Measurements from ENCODE around the gene MT1H.
"Not testable (repeated sequence)": the region's sequence is repeated elsewhere in the genome, so short reads cannot be mapped to it uniquely, and the experiment has no call there.

MT1H gene

DNA sequence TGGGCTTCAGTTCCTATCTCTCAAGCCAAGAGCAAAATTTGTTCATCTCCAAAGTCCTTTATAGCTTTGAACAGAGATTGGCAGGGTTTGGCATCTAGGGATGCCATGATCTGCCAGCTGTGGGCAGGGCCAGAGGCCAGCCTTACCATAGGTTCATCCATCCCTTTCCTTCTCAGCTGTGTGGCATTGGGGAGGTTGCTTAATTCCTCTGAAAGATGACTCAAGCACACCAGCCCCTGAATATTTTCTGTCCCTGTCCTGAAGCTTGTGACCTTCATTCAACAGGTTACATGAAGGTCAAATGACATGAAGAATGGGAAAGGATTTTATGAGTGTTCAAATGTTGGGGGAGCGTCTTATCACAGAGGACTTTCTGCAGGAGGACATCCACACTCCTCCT, 5.1 kb upstream of the MT1H start:
- no peak for DNase-seq (ENCODE audit: low read depth in 4 of 4, low spot score in 1 of 4)

DNA sequence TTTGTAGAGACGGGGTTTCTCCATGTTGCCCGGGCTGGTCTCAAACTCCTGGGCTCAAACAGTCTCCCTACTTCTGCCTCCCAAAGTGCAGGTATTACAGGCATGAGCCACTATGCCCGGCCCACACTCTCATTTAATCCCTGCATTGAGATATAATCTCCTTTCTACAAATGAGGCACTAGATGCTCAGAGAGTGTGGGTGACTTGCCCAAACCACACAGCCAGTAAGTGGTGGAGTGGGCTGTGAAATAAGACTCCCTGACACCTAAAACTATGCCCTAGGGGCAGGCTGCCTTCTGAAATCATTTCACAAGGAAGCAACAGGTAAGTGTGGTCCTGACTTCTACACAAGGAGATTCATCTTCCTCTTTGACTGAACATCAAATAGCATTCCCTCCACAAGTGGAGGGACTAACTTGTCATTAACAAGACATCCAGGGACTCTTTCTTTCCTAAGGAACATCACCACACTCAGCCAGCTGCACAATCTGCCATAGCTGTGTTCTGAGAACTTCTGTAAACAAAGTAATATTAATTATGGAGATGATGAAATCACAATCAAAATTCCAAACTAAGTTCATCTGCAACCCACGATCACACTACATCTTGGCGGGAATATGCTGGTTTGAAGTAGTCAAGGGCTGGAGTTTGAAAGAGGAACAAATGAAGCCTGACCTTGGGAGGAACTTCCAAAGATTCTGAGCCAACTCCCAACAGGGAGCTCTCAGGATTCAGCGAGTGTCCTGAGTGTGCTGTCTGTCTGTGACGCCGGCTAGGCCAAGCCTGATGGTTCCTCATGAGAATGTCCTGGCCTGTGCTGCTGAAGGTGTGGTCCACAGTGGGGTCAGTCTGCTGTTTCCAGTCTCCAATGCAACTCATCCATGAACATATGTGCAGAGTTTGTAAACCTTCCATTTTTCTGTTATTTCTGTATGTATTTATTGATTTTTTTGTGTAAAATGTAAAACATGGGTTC, 4.0 kb upstream of the MT1H start:
- DNase-seq (ENCODE audit: low read depth in 4 of 4, low spot score in 1 of 4) = not testable (repeated sequence)

DNA sequence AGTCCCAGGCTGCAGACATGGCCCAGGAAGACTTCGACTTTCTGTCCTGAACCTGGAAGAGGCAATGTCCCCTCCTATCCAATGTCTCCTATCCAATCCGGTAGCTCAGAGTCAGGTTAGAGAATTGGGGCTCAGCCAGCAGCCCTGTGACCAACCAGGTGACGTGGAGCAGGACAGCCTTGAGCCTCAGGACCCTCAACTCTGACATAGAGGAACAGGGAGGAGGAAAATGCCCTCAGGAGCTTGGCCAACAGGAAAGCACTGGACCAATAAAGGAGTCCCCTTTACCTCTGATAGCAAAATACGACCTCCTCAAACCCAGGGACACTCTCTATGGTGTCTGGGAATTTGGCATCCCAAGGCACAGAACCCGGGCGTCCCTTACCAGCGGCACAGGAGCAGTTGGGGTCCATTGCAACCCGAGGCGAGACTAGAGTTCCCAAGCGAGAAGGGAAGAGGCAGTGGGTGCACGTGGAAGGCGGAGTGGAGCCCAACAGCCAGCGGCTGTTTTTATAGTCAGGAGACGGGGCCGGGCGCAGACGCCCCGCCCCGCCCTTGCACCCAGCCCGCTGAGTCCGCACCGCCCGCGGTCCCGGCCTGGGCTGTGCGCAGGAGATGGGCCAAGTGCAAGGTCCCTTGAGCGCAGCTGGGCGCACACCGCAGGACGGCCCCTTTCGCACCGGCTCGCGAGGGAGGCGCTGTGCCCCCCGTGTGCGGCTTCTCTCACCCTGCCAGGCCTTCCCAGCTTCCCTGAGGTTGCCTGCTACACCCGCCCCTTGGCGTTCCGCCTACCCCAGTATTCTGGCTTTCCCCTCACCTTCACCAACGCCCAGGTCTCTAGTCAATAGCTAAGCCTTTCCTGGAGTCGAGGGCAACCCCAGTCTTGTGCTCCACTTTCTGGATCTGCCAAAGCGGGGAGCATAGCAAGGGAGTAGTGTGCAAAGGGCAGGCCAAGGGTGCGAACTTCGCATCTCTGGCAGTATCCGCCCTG, 1.7 kb upstream of the MT1H start, which contains the start of gene MT1G:
TSS of gene MT1G (minus strand) at position 485 of the 991 bp plus-strand sequence. CDS start at position 413, 72 bp downstream.
- no peak for DNase-seq (ENCODE audit: low read depth in 4 of 4, low spot score in 1 of 4)

DNA sequence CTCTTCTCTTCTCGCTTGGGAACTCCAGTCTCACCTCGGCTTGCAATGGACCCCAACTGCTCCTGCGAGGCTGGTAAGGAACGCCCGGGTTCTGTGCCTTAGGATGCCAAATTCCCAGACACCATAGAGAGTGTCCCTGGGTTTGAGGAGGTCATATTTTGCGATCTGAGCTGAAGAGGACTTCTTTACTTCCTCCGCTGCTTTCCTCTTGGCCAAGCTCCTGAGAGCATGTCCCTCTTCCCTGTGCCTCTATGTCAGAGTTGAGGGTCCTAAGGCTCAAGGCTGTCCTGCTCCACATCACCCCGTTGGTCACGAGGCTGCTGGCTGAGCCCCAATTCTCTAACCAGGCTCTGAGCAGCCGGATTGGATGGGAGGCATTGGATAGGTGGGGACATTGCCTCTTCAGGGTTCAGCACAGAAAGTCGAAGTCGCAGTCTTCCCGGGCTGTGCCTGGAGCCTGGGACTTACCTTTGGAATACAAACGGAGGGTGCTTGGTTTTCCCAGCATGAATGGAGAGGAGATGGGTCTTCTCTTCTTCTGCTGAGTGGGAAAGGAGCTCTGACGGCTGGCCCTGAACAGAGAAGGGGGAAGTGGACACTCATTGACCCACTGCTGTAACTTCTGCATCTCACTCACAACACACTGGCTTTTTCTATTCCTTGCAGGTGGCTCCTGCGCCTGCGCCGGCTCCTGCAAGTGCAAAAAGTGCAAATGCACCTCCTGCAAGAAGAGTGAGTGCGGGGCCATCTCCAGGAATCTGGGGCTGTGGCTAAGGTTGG, 416 bp downstream of the MT1H start:
- DNase-seq (ENCODE audit: low read depth in 4 of 4, low spot score in 1 of 4) = no peak

DNA sequence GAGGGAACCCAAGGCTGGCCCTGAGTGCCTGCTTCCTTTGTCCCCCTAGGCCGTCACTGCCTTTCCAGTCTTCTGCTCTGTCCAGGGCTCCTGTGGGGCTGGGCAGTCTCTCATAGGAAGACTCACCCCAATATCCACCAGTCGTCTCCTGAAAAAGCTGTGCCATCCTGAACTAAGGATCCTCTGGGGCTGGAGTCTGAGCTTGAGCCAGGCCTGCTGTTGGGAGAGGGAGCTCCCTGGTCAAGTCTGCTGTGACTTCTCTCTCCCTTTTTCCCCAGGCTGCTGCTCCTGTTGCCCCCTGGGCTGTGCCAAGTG, 963 bp downstream of the MT1H start:
- no peak for DNase-seq (ENCODE audit: low read depth in 4 of 4, low spot score in 1 of 4)

DNA sequence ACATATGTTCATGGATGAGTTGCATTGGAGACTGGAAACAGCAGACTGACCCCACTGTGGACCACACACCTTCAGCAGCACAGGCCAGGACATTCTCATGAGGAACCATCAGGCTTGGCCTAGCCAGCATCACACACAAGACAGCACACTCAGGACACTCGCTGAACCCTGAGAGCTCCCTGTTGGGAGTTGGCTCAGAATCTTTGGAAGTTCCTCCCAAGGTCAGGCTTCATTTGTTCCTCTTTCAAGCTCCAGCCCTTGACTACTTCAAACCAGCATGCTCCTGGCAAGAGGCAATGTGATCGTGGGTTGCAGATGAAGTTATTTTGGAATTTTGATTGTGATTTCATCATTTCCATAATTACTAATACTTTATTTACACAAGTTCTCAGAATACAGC, 2.1 kb downstream of the MT1H start:
- not testable (repeated sequence) for DNase-seq (ENCODE audit: low read depth in 4 of 4, low spot score in 1 of 4)

DNA sequence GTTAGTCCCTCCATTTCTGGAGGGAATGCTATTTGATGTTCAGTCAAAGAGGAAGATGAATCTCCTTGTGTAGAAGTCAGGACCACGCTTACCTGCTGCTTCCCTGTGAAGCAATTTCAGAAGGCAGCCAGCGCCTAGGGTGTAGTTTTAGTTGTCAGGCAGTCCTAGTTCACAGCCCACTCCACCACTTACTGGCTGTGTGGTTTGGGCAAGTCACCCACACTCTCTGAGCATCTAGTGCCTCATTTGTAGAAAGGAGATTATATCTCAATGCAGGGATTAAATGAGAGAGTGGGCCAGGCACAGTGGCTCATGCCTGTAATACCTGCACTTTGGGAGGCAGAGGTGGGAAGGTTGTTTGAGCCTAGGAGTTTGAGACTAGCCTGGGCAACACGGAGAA, 2.6 kb downstream of the MT1H start:
- not testable (repeated sequence) for DNase-seq (ENCODE audit: low read depth in 4 of 4, low spot score in 1 of 4)

DNA sequence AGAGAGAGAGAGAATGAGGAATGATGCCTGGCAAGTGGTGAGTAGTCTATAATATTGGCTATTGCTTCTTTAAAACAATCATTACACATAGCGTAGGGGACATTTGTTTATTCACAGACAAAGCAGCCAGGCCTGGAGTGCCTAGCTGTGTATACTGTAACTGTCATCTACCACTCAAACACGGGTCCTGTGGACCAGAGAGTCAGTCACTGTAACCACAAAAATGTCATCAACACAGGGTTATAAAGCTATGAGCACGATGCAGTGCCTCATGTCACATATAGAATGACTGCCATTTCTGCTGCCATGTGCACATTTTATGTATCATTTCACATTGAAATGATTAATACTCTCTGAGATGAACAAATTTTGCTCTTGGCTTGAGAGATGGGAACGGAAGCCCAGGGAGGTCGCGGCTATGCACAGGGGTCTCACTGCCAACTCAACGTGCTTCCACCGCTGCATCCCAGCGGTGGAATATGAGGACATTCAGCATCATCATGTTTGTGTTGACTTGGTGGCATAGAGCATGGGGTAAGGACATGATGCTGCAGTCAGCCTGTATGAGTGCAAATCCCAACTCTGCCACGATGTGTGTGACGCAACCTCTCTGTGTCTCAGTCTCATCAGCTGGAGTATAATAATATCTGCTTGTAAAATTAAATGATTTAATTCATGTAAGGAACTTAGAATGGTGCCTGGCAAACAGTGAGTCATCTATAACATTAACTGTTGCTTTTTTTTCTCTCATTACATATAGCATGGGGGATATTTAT, 3.3 kb downstream of the MT1H start:
- DNase-seq (ENCODE audit: low read depth in 4 of 4, low spot score in 1 of 4) = no peak

DNA sequence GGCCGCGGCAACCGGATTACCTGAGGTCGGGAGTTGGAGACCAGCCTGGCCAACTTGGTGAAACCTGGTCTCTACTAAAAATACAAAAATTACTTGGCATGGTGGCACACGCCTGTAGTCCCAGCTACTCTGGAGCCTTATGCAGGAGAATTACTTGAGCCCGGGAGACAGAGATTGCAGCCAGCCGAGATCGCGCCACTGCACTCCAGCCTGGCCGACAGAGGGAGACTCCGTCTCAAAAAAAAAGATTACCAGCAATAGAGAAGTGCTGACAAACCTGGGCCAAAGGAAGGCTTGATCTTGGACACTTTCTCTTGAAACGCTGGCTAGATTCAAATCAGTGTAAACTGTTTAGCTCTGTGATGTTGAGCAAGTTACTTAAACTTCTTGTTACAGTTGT, 4.3 kb downstream of the MT1H start:
- DNase-seq (ENCODE audit: low read depth in 4 of 4, low spot score in 1 of 4) = no peak

DNA sequence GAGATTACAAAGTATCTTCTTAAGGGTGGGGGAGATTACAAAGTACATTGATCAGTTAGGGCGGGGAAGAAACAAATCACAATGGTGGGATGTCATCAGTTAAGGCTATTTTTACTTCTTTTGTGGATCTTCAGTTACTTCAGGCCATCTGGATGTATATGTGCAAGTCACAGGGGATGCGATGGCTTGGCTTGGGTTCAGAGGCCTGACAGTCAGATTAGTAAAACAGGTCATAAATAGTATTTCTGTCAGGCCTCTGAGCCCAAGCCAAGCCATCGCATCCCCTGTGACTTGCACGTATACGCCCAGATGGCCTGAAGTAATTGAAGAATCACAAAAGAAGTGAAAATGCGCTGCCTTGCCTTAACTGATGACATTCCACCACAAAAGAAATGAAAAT, 5.0 kb downstream of the MT1H start:
- not testable (repeated sequence) for DNase-seq (ENCODE audit: low read depth in 4 of 4, low spot score in 1 of 4)

DNA sequence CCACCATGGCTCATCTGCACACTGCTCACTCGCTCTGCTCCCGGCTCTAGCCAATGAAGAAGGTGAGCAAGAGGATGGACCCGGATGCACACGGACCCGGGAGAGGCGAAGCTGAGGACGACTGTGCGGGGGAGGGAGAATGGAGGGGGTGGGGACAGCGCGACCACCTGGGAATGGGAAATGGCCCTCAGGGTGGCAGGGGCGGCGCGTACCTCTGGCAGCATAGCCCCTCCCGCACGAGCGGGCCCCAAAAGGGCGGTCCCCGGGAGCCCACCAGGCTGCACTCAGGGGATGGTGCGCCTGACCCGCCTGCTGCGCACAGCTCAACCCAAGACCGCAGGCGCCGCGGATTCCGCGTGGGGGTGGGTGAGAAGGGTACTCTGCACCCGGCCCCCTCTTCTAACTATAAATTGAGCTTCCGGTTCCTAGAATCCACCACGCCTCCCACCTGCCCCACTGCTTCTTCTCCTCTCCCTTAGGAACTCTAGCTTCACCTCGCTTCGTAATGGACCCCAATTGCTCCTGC, 6.1 kb downstream of the MT1H start:
- no peak for DNase-seq (ENCODE audit: low read depth in 4 of 4, low spot score in 1 of 4)

DNA sequence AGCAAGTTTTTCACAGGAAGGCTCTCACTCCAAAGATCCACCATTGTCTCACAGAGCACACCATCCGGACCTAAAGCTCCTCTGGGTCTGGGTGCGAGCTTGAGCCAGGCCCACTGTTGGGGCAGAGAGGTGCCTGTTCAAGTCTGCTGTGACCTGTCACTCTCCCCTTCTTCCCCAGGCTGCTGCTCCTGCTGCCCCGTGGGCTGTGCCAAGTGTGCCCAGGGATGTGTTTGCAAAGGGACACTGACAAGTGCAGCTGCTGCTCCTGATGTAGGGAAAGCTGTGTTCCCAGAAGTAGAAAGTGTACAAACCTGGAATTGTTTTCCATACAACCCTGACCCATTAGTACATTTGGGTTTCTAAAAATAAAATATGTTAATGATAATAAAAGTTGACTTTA, 7.9 kb downstream of the MT1H start:
- DNase-seq (ENCODE audit: low read depth in 4 of 4, low spot score in 1 of 4) = no peak

DNA sequence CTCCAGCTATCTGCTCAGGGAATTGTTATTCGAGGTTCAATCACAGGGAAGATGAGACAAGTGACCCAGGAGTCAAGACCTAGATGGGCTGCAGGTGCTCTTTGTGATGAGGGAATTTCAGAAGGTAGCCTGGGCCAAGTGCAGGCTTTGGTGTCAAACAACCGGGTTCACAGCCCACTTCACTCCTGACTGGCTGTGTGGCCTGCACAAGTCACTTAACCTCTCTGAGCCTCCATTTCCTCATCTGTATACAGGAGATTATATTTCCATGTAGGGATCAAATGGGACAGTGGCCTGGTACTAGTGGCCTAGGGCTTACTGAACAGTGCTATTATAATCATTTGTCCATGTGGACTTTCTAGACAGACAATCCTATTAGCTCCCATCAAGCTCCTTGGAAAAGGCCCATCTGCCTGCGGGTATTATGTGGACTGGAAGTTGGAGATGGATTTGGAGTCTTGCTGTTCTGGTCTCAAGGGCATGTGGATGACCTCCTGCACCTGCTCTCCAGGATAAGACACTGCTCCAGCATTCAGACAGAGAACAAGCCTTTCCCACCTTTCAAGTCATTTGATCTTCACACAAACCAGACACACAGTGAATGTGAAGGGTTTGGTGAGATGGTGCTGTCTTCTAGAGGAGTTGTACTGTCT, 9.6 kb downstream of the MT1H start:
- DNase-seq (ENCODE audit: low read depth in 4 of 4, low spot score in 1 of 4) = no peak

DNA sequence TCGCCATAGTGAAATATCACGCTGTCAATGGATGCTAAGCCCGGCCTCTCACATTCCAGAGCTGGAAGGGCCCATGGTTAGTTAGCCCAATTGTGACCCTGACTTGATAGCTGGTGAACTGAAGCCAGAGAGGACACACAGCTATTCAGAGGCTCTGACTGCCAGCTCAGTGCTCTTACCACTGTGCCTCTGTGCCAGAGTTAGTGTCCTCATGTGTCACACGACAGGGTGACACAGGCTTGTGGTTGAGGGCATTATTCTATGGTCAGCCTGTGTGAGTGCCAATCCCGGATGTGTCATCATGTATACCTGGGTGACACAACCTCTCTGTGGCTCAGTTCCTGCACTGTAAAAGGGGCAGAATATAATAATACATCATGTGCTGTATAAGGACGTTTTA, 10.2 kb downstream of the MT1H start:
- DNase-seq (ENCODE audit: low read depth in 4 of 4, low spot score in 1 of 4) = no peak

DNA sequence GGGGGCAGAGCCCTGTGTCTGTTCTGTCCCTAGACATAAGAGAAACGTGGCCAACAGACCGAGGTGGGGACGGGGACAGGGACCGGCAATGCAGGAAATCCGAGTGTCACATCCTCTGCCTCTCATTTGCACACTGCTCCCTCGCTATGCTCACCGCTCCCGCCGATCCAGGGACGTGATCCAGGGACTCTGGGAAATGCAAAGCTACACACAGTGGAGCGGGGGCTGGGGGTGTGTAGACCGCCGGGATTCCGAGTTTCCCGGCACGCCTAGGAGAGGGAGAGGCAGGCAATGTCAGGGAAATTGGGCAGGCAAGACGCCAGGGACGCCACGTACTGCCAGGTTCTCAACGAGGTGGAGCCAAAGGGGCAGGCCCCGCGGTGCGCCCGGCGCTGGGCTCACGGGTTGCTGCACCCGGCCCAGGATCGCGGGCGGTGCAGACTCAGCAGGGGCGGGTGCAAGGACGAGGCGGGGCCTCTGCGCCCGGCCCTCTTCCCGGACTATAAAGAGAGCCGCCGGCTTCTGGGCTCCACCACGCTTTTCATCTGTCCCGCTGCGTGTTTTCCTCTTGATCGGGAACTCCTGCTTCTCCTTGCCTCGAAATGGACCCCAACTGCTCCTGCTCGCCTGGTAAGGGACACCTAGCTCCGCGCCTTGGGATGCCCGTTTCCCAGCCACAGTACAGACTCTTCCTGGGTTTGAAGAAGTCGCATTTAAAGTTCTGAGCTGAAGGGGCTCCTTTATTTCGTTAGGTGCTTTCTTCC, 12.5 kb downstream of the MT1H start, which contains the start of gene MT1X:
TSS of gene MT1X (plus strand) at position 532 of the 764 bp plus-strand sequence. CDS start at position 603, 71 bp downstream.
- DNase-seq (ENCODE audit: low read depth in 4 of 4, low spot score in 1 of 4) = peak; percentile 77 to 89 (median 84)

DNA sequence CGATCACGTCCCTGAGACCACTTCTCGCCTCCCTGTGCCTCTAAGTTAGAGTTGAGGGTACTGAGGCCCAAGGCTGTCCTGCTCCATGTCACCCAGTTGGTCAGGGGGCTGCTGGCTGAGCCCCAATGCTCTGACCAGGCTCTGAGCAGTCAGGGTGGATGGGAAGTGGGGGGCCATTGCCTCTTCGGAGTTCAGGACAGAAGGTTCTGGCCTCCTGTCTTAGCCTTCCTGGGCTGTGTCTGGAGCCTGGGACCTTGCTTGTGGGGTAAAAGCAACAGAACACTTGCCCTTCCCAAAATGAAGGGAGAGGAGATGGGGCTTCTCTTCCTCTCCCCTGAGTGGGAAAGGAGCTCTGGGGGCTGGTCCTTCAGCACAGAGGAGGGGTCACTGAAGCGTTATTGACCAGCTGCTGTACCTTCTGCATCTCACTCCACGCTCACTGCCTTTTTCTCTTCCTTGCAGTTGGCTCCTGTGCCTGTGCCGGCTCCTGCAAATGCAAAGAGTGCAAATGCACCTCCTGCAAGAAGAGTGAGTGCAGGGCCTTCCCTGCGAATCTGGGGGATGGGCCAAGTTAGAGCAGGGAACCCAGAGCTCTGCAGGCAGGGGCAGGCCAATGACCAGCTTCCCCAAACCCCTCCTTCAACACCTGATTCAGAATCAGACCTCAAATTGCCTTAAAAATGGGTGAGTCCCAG, 13.2 kb downstream of the MT1H start:
- no peak for DNase-seq (ENCODE audit: low read depth in 4 of 4, low spot score in 1 of 4)

DNA sequence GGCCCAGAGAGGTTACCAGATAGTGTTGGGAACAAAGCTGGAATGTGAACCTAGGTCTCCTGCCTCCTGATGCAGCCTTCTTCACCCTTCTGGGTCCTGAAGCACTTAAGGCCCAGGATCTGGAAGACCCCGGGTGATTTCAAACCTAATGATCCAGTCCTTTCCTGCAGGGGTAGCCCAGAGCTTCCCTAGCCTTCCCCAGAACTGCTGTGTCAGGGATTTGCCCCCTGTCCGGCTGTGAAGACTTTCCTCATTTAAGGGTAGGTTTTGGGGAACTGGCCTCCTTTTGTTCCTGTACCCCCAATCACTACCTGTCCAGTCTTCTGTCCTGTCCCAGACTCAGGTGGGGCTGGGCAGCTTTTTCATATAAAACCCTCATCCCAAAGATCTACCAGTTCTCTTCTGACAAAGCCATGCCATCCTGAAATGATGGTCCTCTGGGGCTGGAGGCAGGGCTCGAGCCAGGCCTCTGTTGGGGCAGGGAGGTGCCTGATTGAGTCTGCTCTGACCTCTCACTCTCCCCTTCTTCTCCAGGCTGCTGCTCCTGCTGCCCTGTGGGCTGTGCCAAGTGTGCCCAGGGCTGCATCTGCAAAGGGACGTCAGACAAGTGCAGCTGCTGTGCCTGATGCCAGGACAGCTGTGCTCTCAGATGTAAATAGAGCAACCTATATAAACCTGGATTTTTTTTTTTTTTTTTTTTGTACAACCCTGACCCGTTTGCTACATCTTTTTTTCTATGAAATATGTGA, 14.0 kb downstream of the MT1H start:
- no peak for DNase-seq (ENCODE audit: low read depth in 4 of 4, low spot score in 1 of 4)

Measured in stimulated activated CD4-positive, alpha-beta T cell treated with anti-CD3 and anti-CD28 coated beads, Interleukin-1b, Interleukin-23, amount 100 ng/mL, for 24 hours (primary cell).